AG10803 (cell line): ENCODE data around the gene MID1IP1.

ENCODE experiments used
- DNase-seq: peaks from one replicate; pipeline ENCODE4 v3.0.0; 2010; ENCODE audit warnings: low read depth
- H3K4me3 ChIP-seq: 2 replicates; pipeline ENCODE4 v1.5.1; 2011; ENCODE audit warnings: mild to moderate bottlenecking, low read length, control low read depth
- CTCF ChIP-seq: conservative IDR thresholded peaks from 2 replicates; pipeline ENCODE4 v1.5.1; 2011; ENCODE audit warnings: mild to moderate bottlenecking, low read length, control low read depth, inconsistent platforms

Gene MID1IP1

GRCh38 chrX:38817004-38817703 lies 15.9 kb downstream of the MID1IP1 start:
- DNase-seq = peak; percentile 43
- H3K4me3 ChIP-seq = no peak overlapping the region
- TF ChIP-seq CTCF = no peak

- no peak overlapping the region for H3K4me3 ChIP-seq
- no peak for TF ChIP-seq CTCF
- DNase-seq = no peak
These were observed 17.9 kb downstream of the MID1IP1 start for GRCh38 chrX:38819163-38819562.

GRCh38 chrX:38819709-38820108 lies 18.4 kb downstream of the MID1IP1 start:
- no peak overlapping the region for H3K4me3 ChIP-seq
- no peak for TF ChIP-seq CTCF
- DNase-seq = no peak

- no peak for TF ChIP-seq CTCF
- no peak overlapping the region for H3K4me3 ChIP-seq
- no peak for DNase-seq
These were observed 19.5 kb downstream of the MID1IP1 start for GRCh38 chrX:38820751-38821150.

- no peak overlapping the region for H3K4me3 ChIP-seq
- DNase-seq = no peak
- no peak for TF ChIP-seq CTCF
These were observed 22.9 kb downstream of the MID1IP1 start for GRCh38 chrX:38824176-38824575.

- no peak overlapping the region for H3K4me3 ChIP-seq
- TF ChIP-seq CTCF = no peak
- no peak for DNase-seq
These were observed 30.7 kb downstream of the MID1IP1 start for GRCh38 chrX:38831949-38832348.

- TF ChIP-seq CTCF = no peak
- H3K4me3 ChIP-seq = no peak overlapping the region
- no peak for DNase-seq
These were observed 36.1 kb downstream of the MID1IP1 start for GRCh38 chrX:38837389-38837788.
